GM19438 (cell line): Measurements from ENCODE around the gene MX2.

Experiments used
- ATAC-seq: cut with Tn5 transposase; IDR thresholded peaks from one replicate; pipeline ENCODE4 v1.9.1; 2021; ENCODE audit warnings: low read depth; ENCODE audit not compliant: unreplicated experiment

The MX2 gene

DNA sequence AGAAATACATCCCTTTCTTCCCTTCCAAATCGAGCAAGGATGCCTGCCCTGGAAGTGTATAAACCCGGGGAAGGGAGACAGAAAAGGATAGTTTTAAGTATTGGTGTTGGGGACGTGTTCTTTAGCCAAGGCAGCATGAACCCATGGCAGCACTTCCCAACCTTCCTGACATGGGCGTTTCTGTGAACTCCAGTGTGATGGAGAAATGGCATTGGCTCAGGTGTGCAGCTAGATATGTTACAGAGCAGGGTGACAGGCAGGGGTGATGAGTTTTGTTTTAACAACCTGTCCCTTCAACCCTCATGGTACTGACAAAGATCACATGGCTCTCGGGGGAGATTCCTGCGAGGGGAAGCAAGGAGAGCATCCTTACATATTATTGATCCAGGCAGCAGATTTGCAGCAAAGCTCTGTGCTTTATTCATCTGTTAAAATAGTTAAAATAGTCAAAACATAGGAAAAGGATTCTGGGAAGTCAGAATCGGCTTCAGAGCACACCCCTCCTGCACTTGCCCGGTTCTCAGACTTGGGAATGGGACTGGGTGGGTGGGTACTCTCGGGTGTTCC, 68.2 kb downstream of the MX2 start:
- ATAC-seq: no peak

DNA sequence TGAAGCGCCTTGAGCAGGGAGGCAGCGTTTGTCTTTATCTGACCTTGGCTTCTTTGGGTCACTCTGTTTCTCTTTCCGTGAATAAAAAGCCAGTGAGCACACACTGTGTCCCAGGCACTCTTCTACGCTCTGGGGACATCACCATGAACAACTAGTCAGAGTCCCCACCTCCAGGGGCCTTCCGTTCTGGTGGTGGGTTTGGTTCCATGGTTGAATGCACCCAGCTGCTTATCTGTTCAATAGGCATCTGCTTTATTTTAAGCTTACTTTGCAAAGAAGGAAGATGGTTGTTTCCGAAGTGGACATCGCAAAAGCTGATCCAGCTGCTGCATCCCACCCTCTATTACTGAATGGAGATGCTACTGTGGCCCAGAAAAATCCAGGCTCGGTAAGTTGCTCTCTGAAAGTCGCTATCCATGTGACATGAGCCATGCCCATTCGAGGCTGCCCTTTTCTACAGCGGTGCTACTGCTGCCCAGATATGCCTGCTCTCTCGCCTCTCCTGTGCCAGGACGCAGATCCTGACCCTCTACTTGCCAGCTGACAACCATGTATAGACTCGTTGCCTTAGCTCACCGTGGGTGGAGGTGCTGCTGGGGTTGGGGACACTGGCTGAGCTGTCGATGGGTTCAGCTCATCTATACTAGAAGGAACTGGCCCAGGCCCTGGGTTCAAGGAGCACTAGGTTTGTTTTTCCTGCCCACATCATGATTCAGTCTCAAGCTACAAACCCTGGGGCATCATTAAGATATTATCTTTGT, 70.1 kb downstream of the MX2 start:
- peak; percentile 70 for ATAC-seq

DNA sequence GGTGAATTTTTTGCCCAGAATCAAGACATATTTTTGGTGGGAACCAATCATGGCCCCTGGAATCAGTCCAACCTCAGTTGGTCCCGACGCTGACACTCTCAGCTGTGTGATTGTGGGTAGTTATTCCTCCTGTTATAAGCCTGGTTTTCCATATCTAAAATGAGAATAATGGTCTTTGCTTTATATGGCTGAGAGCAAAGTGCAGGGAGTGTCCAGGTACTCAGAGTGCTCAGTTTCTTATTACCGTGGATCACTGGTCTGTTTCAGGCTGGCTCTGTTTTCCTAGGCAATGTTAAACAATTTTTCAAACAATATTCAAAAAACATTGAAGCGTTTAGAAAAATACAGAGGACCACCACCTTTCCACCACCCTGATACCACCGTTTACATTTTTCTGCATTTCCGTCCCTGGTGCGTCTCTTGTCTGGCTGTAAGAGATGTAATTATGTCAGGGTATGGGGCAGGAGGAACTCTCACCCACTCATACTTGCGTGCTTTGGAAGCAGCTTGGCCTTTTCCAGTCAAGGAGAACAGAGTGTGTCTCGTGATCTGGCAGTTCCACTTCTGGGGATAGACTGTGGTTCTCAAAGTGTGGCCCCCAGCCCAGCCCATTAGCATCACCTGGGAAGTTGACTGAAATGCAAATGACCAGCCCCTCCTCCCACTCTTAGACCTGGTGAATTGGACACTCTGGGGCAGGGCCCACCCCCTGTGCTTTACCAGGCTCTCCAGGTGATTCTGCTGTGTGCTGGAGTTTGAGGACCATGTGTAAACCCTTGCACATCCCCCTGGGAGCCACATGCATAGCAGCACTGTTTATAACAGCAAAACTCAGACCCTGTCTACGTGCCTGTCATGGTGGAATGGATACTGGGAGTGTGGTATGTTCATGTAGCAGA, 71.0 kb downstream of the MX2 start:
- no peak for ATAC-seq

DNA sequence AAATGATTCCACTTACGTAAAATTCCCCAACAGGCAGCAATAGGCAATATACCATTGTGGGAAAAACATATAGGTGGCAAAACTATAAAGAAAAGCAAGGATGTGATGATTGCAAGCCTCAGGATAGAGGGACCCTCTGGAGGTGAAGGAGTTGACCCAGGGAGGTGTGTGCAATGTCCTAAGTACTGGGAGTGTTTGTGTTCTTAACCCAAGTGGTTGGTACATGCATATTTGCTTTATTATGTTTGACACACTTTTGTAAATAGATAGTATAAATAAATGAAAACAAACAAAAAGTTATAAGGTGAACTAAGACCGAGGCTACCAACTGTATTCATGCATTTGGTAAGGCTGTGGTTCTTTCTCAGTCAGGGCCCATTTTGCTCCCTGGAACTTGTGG, 71.7 kb downstream of the MX2 start:
- no peak for ATAC-seq

DNA sequence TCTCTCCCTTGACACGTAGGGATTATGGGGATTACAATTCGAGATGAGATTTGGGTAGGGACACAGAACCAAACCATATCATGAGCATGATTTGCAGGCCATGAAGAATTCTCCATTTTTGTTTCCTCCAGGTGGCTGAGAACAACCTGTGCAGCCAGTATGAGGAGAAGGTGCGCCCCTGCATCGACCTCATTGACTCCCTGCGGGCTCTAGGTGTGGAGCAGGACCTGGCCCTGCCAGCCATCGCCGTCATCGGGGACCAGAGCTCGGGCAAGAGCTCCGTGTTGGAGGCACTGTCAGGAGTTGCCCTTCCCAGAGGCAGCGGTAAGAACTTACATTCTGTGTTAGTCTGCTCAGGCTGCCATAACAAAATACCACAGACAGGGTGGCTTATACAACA, 73.9 kb downstream of the MX2 start:
- no peak for ATAC-seq

DNA sequence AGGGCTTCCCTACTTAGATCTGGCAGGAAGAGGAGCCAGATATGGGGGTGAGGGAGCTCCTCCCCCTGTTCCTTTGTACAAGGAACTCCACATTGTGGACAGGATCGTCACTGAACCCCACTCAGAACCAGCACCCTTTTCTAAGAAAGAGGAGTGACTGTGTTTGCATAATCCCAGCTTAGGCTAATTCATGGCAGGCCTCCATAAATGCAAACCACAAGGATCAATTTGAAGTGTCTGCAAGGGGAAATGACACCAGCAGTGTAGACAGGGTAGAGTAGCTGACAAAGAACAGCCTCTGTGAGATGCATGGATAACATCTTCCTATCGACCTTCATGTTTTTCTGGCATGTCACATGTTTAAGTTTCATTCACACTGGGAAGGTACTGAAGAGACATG, 75.9 kb downstream of the MX2 start:
- ATAC-seq: no peak

DNA sequence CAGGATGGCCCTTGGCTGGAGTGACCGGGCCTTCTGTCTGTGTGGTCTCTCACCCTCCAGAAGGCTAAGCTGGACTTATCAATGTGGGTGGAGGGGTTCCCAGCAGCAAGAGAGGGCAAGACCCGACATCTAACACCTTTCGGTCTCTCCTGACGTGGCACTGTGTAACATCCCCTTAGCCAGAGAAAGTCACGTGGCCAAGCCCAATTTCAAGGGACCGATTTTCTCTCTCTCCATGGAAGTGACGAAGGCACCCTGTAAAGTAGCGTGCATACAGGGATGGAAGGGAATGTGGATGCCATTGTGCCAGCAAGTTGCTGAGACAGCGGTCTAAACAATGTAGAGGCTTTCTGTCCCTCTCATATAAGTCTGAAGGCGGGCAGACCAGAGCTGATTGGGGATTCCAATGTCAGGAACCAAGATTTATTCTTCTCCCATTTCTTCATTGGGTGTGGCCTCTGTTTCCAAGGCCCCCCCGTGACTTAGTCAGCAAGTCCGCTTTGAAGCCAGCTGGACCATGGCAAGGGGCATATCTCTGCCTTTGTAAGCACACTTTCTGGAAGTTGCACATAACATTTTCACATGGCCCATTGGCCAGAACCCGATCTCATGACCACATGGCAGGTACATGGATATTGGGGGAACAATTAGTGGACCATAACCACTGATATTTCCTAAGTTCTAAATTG, 76.7 kb downstream of the MX2 start:
- no peak for ATAC-seq

DNA sequence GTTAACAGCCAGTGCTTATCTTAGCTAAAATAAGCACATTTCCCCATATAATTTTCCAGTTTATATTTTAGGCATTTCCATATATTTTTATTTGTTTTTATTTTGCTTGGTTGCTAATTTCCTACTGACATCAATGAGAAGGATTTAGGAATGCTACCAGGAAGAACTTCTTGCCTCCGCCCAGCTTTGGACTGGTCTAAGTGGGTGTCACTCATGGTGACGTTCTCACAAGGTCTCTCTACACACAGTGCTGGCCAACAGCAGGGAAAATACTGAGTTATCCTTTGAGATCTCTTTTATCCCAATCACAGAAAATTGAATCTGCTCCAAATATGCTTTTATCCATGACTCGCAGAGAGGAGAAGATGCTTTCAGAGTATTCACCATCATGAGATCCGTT, 77.4 kb downstream of the MX2 start:
- no peak for ATAC-seq

DNA sequence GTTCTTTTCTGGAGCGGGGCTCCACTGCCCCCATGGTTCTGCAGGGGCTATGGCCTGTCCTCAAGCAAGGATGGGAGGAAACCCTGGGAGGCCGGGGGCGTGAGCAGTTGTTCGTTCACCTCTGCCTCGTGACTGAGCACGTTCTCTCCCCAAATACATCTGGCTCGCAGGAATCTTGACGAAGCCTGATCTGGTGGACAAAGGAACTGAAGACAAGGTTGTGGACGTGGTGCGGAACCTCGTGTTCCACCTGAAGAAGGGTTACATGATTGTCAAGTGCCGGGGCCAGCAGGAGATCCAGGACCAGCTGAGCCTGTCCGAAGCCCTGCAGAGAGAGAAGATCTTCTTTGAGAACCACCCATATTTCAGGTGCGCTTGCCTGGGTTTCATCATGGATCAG, 79.7 kb downstream of the MX2 start:
- no peak for ATAC-seq

DNA sequence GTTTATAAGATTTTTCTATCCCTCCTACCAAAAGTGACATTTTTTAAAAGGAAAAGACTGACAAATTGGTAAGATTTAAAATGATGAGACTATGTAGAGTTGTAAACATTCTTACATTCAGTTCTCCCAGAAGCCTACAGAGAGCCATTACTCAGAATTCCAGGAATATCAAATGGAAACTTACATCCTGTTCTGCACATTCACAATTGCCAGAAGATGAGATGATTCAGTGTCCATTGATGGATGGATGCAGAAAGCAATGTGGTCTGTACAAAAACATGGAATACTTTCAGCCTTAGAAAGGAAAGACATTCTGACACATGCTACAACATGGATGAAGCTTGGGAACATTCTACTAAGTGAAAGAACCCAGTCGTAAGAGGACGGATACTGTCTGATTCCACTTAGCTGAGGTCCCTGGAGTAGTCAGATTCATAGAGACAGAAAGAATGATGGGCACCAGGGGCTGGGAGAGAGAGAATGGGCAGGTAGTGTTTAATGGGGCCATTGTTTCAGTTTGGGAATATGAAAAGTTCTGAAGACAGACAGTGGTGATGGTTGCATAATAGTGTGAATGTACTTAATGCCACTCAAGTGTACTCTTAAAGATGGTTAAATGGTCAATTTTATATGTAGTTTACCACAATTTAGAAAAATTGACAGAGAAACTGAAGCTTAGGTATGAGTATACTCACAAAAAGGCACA, 80.8 kb downstream of the MX2 start:
- ATAC-seq: no peak

DNA sequence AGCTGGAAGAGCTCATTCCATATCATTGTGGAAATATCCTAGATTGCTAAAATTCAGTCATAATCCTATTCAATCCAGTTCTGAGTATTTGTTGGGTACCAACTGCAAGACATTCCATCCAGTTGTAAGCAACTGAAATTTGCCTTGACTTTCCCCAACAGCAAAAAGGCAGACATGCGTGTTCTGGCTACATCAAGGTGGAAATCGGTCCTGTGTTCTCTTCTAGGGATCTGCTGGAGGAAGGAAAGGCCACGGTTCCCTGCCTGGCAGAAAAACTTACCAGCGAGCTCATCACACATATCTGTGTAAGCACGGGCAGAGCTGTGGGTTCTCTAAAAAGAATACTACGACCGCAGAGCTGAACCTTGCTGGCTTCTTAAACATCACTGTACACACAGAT, 81.7 kb downstream of the MX2 start:
- no peak for ATAC-seq

DNA sequence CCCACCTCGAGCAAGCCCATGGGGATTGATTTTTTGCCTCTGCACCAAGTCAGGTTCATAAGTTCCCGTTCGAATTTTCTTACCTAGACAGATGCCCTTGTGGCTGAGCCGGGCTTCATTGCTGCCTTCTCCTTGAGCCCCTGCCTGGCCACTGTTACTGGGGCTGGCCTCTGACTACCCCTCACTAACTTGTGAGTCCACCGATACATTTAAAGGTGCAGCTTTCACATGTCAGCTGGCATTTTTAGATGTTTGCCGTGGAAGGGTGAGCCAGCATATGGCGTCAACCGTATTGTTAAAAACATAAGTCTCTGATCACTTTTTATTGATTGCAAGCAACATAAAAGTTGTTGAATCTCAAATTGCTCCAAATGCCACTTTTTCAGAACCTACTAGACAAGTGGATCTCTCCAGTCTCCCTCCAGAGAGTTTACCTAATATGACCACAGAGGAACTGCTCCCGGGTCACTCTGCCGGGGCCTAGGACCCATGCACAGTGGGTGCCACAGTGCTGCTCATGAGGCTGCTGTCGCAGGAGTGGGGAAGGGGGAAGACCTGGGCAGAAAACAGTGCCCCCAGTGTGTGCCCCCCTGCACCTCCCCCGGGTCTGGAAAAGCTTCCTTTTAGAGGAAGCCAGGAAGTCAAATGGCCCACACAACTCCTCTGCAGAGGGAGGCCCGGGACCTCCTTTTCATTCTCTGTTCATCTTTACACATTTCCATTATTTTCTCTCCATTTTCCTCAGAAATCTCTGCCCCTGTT, 83.1 kb downstream of the MX2 start:
- ATAC-seq: no peak

DNA sequence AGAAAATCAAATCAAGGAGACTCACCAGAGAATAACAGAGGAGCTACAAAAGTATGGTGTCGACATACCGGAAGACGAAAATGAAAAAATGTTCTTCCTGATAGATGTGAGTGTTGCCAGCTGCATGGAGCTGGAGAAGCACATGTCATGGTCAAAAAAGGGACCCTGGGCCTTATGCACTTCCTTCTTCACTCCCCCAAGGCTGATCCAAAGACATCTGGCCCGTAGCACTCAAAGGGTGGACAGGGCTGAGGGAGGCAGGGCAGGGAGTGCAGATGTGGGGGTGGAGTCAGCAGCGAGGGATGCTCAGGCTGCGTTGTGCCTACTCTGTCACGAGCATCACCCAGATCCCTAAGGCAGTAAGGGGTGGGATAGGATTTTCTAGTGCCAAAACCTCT, 83.6 kb downstream of the MX2 start:
- ATAC-seq: no peak

DNA sequence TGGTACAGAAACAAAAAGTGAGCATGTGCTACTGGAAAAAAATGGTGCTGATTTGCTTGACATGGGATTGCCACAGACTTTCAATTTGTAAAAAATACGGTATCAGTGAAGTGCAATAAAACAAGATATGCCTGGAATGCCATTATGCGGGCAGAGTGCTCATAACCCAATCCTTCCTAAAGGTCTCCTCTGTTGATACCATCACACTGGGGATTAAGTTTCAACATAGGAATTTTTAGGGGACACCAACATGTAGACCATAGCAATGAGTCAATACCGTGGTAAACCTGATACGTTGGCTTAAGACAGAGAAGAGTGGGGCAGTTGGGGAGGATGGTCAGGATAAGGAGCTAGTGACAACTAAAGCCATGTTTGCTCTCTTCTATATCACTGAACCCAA, 84.8 kb downstream of the MX2 start:
- no peak for ATAC-seq

DNA sequence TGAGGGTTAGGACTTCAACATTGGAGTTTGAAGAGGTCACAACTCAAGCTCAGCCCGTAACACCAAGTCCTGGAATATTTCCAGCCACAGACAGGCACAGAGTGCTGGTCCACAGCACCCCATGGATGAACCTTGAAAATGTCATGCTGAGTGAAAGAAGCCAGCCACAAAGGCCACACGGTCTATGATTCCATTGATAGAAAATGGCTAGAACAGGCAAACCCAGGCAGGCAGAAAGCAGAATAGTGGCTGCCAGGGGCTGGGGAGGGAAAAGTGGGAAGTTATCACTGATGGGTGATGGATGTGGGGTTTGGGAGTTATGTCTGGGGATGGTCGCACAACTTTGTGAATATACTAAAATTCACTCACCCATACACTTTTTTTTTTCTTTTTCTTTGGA, 85.5 kb downstream of the MX2 start:
- ATAC-seq: no peak

DNA sequence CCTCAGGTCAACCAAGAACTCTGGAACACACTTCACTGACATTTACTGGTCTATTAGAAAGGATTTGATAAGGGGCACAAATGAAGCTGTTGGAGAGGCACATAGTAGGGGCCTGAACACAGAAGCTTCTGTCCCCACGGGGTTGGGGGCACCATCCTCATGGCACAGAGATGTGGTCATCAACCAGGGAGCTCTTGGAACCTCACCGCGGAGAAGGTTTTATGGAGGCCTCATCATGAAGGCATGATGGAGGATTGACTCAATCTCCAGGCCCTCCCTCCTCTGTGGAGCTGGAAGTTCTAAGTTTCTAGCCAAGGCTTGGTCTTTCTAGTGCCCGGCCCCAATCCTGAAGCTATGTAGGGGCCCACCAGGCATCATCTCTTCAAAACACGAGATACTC, 87.8 kb downstream of the MX2 start:
- no peak for ATAC-seq

DNA sequence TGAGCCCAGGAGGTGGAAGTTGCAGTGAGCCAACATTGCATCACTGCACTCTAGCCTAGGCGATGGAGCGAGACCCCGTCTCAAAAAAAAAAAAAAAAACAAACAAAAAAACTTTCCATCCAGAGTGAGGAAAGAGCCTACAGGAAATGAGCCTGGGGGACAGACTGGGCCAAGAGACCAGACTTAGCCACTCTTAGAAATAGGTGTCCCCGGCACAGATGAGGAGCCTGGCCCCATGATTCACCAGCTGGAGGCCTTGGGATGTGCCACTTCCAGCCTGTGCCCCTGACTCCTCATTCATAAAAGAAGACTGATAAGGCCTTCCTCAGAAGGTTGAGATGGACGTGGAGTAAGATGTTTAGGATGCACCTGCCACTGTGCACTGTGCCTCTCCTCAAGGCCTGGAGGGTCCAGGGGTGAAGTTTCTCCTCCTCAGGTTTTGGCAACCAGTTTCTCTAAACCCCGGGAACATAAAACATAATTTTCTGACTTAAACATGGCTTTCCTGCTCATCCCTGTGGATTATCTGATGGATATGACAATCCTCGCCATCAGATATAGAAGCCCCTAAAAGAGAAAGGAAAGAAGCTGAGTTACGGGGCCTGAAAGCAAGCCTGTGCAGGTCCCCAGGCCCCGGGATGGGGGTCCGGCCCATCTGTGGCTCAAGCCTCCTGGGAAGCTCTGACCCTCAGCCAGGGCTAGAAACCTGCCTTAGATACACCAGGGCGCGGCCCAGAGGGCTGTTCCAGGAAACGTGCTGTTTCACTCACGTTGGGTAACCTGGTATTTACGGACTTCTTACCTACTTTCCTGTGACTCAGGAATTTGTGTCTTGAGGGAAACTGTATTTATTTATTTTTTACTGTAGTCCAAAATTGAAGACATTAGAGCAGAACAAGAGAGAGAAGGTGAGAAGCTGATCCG, 90.2 kb downstream of the MX2 start:
- ATAC-seq: no peak

DNA sequence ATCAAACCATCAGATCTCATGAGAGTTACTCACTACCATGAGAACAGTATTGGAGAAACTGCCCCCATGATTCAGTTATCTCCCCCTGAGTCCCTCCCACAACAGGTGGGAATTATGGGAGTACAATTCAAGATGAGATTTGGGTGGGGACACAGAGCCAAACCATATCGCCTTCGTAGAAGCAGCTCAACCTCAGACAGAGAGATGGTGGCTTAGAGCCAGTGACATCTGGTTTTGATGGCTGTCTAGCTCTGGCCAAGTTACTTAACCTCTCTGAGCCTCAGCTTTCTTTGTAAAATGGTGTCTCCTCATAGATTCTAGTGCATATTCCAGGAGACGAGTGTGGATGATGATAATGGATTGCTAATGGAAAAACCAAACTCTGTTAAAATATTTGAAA, 91.4 kb downstream of the MX2 start:
- ATAC-seq: no peak

DNA sequence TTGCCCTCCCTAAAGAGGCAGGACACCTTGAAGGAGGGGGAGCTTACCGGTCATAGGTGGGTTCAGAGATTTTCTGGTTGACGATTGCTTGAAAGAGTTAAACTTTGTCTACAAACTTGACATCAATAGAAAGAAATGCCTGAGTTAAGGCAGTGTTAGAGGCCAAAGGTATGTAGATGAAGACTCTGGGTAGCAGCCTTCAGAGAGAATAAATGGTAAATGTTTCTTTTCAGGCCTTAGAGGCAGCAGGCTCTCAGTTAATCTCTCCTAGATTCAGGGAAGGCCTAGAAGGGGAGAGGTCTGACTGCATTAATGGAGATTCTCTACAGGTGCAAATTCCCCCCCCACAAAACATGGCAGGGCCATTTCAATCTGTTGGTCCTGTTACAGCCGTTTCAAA, 91.9 kb downstream of the MX2 start:
- ATAC-seq: no peak
